ENCODE results near the gene SRC.

- TF ChIP-seq CTCF (IDR thresholded peaks at IDR 0.05) (no peak), POLR2AphosphoS5 (IDR thresholded peaks at IDR 0.05) (no peak)
Measured at GRCh38 chr20:37301558-37301957, 44.4 kb upstream of the SRC start.

Measured in suprapubic skin (tissue), 3 donors.